ENCODE results near the gene EEF1B2.
"Not testable (repeated sequence)": the region's sequence is repeated elsewhere in the genome, so short reads cannot be mapped to it uniquely, and the experiment has no call there.

The EEF1B2 gene

DNA sequence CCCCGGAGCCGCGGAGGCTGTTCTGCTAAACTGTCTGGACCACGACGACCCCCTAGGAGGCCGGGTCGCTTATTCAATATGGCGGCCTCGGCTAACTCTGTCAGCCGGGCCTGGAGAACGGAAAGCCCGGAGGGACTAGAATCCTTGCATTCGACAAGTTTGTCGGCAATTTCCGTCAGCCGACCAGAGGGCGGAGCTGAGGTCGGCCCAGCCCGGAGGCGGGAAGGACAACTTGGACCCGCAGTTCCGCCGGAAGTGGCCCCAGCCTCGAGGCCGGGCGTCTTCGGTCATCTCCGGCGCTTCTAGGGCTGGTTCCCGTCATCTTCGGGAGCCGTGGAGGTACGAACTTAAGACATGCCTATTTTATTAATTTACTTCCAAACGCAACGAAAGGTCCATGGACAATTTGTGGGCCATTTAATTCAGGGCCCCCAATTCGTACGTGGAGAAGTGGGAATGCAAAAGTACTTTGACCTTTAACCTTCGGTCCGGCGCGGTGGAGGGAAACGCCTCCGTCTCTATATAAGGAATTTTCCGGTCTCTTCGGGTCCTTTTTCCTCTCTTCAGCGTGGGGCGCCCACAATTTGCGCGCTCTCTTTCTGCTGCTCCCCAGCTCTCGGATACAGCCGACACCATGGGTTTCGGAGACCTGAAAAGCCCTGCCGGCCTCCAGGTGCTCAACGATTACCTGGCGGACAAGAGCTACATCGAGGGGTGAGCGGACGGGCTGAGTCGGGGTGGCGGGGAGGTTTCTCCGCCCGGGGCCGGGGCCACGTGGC, at the start of gene EEF1B2, which contains the start of gene NDUFS1:
Gene EEF1B2 (plus strand): TSS at position 550 of the 779 bp plus-strand sequence. CDS start 85 bp downstream, at position 635.
Gene NDUFS1 (minus strand): TSS at position 99 of the 779 bp plus-strand sequence. CDS start 5,766 bp downstream, outside the sequence.
- peak; percentile 49 for FAIRE-seq

DNA sequence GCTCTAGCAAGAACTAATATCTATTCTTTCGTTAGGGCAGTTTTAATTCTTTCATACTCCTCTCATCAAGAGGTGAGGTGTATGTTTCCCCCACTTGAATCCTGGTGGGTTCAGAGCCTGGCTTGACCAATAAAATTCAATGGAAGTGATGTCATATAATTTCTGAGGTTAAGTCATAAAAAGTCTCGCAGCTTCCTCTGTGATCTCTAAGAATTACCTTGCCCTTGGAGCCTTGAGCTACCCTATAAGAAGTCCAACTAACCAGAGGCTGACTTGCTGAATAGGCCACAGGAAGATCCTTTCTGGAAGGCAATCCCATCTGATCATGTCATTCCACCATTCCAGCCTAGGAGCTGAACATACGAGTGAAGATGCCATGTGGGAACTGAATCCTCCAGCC, 47.6 kb upstream of the EEF1B2 start:
- FAIRE-seq: no peak

DNA sequence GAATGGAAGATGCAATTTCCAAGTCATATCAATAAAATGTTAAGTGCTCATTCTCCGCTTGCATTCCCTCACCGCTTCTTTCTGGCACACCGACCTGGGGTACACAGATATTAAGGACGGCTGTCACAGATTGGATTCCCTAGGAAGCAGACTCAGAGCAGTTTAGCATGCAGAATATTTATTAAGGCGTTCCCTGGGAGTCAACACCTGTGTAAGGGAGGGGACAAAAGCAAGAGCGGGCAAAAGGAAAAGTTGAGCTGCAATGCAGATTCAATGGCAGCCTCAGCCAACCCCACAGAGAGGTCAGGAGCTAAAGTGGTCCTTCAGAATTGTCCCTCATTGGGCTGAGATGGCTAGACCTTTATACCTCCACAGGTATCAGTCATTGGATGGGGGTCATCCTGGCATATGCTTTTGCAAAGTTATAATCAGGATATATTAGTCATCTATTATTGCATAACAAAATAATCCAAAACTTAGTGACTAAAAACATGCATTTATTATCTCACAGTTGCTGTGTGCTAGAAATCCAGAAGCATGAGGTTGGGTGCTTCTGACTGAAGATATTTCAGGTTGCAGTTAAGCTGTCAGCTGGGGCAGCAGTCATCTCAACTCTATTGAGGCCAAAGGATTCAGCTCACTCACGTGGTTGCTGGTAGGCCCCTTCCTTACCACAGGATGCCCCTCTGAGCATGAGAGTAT, 46.7 kb upstream of the EEF1B2 start:
- FAIRE-seq: no peak

DNA sequence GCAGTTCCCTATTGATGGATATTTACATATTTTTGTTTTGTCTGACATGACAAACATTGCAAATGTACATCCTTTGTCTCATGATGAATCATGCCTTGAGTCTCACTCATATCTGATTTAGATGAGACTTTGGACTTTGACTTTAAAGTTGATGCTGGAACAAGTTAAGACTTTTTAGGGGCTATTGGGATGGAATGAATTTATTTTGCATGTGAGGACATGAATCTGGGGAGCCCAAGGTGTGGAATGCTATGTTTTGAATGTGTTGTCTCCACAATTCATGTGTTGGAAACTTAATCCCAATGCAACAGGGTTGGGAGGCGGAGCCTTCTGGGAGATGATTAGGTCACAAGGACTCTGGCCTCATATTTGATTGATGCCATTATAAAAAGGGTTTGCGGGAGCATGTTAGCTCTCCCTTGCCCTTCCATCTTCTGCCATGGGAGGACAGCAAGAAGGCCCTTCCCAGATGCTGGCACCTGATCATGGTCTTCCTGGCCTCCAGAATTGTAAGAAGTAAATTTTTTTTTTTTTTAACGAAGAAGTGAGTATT, 44.6 kb upstream of the EEF1B2 start:
- FAIRE-seq: no peak

DNA sequence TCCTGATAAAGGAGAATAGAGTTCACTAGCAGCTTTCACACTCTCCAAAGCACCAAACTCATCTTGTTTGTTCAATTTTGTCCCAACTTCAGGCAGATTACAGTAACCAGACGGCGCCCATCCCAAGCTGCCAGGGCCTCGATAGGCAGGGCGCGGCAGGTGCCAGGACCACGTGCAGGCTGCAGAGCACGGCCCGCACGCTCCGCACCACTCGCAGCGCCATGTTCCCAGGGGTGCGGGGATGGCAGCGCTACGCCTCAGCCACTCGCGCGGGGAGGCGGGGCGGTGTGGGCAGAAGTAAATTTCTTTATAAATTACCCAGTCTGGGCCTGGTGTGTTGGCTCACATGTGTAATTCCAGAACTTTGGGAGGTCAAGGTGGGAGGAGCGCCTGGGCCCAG, 43.4 kb upstream of the EEF1B2 start:
- no peak for FAIRE-seq

DNA sequence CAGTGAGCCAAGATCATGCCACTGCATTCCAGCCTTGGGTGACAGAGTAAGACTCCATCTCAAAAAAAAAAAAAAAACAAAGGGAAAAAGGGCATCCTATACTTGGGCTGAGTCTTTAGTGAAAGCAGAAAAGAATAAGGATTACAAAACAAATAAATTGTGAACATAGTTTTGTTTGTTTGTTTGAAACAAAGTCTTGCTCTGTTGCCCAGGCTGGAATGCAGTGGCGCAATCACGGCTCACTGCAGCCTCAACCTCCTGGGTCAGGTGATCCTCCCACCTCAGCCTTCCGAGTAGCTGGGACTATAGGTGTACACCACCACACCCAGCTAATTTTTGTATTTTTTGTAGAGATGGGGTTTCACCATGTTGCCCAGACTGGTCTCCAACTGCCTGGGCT, 37.1 kb upstream of the EEF1B2 start:
- FAIRE-seq: not testable (repeated sequence)

DNA sequence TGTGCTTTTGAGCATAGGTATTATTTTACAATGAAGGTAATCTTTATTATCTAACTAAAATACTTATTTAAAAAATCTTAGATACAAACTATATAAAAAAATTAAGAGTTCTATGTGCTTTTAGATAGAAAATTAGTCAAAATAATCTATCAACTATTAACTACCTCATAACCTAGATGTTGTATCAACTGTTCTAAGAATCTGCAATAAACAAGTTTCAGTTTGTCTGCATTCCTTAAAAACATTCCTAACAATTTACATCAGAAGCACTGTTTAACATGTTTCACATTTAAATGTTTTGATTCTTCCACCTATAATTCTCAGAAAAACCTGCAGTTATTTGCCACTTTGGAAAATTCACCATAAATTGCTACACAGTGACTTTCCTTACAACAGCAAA, 33.8 kb upstream of the EEF1B2 start:
- FAIRE-seq: peak; percentile 45

DNA sequence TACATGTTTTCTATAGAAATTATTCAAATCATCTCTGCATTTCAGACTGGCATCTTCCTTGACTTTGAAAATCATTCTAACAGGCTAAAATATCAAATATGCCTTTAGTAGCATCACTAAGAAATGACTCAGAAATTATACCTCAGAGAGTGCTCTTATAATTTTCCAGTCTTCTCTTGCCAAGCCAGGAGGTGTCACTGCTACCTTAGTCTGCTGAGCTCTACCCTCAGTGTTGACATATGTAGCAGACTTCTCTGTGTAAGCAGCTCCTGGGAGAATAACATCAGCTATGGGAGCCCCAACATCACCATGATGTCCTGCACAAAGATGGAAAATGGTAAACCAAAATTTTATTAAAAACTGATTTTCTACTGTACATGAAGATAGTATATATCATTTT, 32.0 kb upstream of the EEF1B2 start:
- FAIRE-seq: no peak

DNA sequence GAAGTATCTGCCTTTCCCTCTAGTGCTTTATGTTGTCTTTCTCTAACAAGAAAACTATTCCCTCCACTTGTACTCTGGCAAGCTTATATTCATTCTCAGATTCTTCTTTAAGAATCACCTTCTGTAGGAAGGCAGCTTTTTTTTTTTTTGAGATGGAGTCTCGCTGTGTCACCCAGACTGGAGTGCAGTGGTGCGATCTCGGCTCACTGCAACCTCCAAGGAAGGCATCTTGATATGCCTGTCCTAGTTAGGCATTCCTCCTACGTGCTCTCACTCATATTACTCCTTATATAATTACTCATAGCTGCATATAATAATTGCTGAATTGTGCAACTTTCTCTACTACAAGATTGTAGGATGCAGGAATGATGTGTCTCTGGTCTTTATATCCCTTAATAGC, 16.2 kb upstream of the EEF1B2 start:
- no peak for FAIRE-seq

DNA sequence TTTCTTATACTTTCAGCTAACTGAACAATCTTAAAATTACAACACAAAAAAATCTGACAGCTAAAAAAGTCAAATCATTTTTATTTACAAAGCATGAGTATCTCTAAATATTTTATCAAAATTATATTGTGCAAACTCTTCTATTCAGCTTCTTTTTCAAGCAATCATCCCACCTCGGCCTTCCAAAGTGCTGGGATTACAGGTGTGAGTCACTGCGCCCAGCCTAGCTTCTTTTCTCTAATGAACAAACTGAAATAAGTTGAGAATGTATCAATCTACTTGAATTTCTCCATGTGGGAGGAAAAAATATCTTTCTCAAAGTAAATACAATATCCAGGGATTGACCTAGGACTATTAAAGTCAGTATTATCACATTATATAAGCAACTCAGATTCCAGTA, 15.3 kb upstream of the EEF1B2 start:
- no peak for FAIRE-seq

DNA sequence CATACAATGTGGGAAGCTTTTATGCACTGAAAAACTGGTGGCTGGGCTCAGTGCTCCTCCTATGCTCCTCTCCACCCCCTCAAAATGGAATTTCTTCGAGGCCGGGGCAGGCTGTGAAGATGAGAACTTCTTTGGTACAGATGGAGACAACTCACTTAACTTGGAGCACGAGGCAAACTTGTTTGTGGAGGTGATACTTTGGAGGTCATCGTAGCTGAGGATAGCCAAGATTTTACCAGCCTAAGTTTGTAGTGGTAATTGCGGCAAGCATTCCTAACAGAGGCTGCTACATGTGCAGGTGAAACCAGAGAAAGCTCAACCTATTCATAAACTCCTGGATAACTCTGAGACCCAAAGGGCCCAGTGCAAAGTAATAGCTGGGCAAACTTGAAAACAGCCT, 14.0 kb upstream of the EEF1B2 start:
- FAIRE-seq: no peak

DNA sequence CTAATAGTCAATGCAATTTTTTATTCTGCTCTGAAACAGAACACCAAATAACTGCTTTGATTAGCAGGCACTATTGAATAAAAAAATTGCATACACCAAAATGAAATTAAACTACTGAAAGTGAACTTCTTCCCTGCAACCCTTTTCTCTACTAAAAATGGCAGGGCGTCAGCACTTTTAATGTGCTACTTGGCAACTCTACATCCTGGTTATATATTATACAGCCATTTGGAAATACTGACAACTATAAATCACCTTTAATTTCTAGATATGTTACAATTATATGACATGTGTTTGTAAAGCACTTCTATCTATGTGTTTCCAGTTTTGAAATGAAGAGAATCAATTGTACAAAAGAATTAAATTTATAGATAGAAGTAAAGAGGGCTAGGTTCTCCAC, 10.4 kb upstream of the EEF1B2 start:
- no peak for FAIRE-seq

DNA sequence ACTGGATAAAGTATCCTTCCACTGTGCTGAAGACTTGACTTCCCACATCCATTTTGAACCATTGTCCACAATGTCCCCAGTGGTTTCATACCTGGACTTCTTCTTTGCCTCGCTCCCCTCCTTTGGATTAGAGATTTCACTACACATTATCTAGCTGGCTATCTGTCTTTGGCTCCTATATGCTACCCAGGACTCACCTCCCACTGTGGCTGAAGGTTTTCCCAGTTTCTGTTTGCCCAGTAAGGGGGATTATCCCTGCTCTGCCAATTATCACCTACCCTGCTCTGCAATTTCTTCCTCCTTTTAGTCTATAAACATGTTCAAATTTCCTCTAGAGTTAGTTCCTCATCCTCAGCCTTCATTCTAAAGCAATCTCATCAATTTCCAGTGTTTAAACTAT, 9.5 kb upstream of the EEF1B2 start:
- FAIRE-seq: no peak

DNA sequence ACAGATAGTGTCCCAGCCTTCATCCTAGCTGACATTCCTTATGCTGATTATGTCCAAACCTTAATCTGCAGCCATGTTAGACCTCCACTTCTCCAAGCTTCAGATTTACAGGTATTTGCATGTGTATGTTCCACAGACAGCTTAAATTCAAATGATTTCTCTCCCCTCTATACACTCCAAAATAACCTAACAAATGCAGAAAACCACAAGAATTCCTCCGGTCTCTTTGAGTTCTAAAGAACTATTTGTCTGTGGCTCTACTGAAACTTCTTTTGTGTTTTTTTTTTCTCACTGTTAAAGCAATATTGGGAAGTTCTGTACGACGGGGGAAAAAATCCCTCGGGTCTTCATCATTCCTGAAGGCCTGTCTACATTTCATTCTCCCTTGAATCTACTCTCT, 9.1 kb upstream of the EEF1B2 start:
- FAIRE-seq: no peak

DNA sequence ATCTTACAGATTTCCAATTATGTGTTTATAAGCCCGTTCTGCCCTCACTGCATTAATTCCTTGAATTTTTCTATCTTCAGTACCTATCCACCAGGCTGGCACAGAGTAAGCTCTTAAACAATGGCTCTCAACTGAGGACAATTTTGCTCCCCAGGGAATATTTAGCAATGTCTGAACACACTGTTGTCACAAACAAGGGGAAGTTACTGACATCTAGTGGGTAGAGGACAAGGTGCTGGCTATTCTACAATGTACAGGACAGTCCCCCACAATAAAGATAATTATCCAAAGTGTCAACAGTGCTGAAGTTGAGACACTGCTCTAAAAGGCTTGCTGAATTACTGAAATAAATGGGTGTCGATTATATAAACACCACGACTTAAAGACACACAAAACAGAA, 5.5 kb upstream of the EEF1B2 start:
- no peak for FAIRE-seq

DNA sequence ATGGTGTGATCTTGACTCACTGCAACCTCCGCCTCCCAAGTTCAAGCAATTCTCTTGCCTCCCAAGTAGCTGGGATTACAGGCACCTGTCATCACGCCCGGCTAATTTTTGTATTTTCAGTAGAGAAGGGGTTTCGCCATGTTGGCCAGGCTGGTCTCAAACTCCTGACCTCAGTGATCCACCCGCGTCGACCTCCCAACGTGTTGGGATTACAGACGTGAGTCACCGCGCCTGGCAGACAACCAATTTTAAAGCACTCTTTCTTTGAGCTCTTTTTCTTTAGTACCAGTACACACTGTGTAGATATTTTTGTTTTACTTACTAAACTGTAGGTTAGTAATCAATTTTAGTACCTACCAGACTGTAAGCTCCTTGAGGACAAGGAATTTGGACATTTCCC, 2.7 kb upstream of the EEF1B2 start:
- FAIRE-seq: not testable (repeated sequence)

DNA sequence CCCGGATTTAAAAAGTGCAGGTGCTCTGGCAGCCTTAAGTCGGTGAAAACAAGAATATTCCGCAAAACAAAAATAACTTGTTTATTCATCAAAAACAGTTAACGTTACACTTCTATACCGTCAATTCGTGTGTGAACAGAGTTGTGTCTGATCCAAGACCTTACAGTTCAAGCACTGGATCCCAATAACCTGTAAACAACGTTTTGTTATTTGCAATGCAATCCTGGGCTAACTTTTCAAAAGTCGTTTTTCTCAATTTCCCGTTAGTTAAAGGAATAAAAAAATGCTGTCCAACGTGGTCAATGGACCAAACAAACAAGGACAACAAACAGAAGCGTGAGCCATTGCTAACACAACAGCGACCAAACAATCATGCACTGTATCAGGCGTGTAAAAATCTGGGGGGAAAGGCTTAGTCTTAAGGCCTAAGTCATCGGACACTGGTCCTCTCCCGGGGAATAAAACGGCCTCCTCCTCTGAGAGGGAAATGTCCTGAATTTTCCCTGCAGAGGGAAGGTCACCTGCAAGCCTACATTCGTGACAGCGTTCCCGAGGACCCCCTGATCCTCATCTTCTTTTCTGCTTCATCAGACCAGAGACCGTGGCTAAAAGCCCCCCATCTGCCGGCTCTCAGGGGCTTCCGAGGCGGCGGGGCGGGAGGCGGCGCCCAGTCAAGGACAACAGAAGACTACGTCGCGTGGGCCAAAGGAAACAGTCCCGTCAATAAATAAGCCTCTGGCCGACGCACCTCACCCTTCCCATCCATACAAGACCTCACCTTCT, 941 bp upstream of the EEF1B2 start:
- no peak for FAIRE-seq

DNA sequence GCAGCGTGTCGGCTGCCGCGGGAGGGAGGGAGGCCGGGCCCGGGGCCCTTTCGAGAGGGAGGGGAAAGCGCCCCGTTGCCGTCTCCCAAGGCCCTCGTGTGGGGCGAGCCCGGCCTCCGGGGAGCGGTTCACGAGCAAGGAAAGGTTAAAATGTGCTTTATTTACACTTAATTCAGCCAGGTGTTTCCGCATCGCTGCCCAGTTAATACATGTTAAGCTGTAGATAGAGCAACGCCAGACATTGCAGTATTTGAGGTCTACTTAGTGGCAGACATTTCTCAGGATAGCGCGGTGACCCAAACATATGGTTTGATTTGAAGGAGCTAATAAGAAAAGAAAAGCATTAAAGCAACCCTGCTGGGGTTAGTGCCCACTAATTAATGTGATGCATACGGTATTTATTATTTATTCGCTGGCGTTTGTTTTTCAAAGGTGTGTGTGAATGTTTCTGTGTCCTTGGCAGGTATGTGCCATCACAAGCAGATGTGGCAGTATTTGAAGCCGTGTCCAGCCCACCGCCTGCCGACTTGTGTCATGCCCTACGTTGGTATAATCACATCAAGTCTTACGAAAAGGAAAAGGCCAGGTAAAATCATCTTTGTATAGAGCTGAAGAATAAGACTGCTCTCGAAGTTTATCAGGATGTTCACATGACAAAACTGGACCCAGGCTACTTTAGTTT, 571 bp downstream of the EEF1B2 start:
- no peak for FAIRE-seq

DNA sequence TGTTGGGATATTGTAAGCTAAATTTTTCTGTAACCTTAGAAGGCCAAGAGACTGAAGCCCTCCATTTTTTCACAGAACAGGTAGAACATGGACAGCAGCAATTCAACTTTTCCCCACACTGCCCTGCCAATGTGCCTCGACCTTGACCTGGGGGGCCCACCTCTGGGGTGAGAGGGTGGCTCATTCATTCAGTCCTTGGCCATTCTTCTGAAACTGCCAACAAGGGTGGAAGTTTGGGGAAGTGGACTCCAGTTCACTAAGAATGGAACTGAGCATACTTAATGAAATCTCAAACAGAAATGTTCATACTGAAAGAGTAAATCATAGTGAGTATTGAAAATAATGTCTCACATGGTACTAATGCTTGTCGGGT, 1.1 kb downstream of the EEF1B2 start:
- no peak for FAIRE-seq

DNA sequence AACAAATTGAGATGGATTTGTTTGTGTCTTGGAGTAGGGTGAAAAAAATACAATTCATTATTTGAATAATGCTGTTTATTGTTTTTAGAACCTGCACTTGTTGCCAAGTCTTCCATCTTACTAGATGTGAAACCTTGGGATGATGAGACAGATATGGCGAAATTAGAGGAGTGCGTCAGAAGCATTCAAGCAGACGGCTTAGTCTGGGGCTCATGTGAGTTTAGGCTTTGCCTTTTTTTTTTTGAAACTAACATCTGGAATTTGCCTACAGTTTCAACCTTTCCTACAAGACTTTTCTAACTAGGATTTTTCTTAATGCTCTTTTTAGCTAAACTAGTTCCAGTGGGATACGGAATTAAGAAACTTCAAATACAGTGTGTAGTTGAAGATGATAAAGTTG, 2.7 kb downstream of the EEF1B2 start:
- not testable (repeated sequence) for FAIRE-seq

DNA sequence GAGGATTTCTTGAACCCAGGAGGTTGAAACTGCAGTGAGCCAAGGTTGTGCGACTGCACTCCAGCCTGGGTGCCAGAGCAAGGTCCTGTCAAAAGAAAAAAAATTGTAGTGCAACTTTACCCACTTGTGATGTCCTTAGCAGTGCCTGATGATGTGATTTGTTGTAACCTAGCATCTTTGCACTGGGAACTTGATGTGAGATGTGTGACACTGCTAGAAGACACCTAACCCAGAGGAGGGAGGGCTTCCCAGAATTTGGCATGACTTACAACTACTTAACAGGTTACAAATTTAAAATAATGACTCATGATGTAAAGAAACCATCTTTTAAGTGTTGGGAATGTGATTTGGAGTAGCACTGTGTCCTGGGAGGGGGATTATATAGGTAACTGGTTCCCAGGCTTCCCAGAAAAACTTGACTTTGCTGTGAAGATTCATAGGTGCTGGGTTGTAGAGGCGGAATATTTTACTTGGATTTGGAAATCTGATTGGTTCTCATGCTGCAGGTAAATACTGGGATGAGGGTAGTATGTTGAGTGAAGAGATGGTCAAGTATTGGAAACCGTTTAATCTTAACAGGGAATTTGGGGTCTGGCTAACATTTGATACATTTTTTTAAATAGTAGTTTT, 3.7 kb downstream of the EEF1B2 start:
- FAIRE-seq: no peak

DNA sequence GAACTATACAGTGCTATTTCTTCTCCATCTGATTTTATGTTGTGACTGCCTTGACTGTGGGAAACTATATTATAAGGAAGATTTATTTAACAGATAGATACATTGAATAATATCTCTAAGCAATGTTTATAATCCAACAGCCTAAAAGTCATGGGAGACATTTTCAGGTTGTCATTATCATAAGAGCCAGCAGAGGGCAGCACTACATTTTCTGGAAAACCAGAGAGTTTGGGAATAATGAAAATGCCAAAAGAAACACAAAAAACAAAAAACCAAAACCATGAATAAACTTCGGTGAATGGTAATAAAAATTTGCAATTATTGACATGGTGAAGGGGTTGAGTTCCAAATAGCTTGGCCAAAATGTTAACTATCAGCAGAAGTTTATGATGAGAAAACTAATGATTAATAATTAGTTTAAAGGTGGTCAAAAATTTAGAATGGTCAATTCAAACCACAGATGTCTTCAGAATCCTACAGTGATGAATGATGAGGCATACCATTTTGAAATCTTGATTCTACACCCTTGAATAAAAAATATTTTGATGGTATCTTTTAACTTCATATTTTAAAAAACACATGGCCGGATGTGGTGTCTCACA, 4.7 kb downstream of the EEF1B2 start:
- FAIRE-seq: peak; percentile 97
